GM12874 (cell line): Measurements from ENCODE around the gene SLC25A38.

Experiments used
- CTCF ChIP-seq: IDR thresholded peaks from 2 replicates; pipeline ENCODE4 v1.5.1; 2011; ENCODE audit warnings: low read depth, mild to moderate bottlenecking, control low read depth, low read length, moderate library complexity; ENCODE audit not compliant: insufficient read depth

The SLC25A38 gene

DNA sequence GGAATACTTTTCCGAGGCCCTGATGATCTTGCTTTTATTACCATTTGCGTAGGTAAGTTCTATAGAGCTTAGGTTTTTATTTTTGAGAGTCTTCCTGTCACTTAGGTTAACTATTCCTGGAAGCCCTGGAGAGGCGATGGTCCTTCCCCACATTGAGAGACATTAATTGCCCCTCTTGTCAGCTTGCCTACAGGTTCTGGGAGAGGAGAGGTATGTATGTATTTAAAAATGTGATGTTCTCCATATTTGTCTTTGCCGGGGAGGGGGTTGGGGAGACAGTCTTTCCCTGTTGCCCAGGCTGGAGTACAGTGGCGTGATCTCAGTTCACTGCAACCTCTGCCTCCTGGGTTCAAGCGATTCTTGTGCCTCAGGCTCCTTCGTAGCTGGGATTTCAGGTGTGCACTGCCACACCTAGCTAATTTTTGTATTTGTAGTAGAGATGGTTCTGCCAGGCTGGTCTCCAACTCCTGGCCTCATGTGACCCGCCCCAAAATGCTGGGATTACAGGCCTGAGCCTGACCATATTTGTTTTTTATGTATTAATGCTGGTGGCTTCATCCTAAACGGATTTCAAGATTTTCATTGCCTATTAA, 29.6 kb downstream of the SLC25A38 start:
- TF ChIP-seq CTCF, result no peak

GRCh38 chr3:39413691-39414420, 30.7 kb downstream of the SLC25A38 start:
- TF ChIP-seq CTCF, result no peak

DNA sequence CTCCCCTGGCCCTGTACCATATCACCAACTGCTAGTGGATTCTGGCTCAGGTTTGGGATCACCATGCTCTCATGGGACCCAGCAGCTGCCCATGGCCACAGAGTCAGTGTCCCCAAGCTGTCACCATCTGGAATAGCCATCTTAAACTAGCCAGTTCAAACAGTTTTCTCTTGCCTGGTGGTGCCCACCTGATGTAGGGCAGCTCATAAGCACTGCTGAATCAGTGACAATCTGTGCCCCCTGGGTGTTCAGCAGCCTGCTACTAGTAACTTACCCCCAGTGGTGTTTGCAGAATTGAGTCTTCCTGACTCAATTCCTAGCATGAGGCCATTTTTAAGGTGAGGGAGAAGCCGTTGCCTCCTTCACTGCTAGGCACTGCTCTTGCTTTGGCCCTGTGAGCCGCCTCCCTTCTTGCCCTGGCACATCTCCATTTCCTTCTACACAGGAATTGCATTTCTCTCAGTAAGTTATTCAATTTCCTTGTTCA, 31.3 kb downstream of the SLC25A38 start:
- TF ChIP-seq CTCF, result no peak

- TF ChIP-seq CTCF, result no peak
Measured at GRCh38 chr3:39415983-39416382, 32.8 kb downstream of the SLC25A38 start.

DNA sequence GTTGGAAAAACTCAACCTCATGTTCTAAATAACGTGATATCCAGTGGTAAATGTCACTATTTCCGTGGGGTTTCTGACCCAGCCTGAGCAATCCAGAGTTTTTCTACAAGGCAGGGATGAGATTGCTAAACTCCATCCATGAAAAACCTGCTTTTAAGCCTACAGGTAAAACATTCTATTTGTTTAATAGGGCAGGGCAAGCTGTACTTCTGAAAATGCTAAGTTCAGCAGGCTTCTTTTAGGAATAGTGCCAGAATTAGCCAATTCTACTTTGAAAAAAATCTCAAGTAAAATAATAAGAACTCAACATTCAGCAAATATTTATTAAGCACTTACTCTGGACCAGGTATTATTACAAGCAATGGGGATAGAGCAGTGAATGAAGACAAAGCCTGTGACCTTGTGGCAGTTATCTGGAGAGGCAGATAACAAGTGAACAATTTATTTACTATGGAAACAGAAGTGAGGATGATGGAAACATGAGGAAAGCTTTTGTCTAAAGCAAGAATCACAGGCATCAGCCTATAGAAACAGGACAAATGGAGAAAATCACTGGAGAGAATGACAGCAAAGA, 36.7 kb downstream of the SLC25A38 start:
- TF ChIP-seq CTCF, result no peak

- TF ChIP-seq CTCF, result no peak
Measured at GRCh38 chr3:39420543-39420942, 37.4 kb downstream of the SLC25A38 start.

- TF ChIP-seq CTCF, result no peak
Measured at GRCh38 chr3:39423436-39423970, 40.3 kb downstream of the SLC25A38 start.
